Hepatocyte (in vitro differentiated cells): Measurements from ENCODE around the gene XRCC6.

Source experiments
- EZH2phosphoT487 ChIP-seq: fragments of 200-600 bp; sonication (generic); IDR thresholded peaks from one replicate; pipeline ENCODE4 v1.6.1; 2018; ENCODE audit warnings: antibody characterized with exemption, mild to moderate bottlenecking, low read depth, moderate library complexity; ENCODE audit not compliant: unreplicated experiment, severe bottlenecking
- TF ChIP-seq, protein P1 (sequence below): fragments of 200-600 bp; sonication (generic); IDR thresholded peaks from 2 replicates; pipeline ENCODE4 v1.5.1; 2016; ENCODE audit warnings: antibody characterized with exemption, mild to moderate bottlenecking; ENCODE audit not compliant: poor library complexity

DNA sequence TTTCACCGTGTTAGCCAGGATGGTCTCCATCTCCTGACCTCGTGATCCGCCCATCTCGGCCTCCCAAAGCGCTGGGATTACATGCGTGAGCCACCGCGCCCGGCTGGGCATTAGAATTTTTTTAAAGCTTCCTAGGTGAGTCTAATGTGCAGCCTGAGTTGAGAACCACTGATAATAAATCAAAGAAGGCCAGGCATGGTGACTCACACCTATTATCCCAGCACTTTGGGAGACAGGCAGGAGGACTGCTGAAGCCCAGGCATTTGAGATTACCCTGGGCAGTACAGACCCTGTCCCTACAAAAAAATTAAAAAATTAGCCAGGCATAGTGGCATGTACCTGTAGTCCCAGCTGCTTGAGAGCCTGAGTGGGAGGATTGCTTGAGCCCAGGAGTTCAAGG, 91.9 kb downstream of the XRCC6 start:
- TF ChIP-seq, protein P1, sequence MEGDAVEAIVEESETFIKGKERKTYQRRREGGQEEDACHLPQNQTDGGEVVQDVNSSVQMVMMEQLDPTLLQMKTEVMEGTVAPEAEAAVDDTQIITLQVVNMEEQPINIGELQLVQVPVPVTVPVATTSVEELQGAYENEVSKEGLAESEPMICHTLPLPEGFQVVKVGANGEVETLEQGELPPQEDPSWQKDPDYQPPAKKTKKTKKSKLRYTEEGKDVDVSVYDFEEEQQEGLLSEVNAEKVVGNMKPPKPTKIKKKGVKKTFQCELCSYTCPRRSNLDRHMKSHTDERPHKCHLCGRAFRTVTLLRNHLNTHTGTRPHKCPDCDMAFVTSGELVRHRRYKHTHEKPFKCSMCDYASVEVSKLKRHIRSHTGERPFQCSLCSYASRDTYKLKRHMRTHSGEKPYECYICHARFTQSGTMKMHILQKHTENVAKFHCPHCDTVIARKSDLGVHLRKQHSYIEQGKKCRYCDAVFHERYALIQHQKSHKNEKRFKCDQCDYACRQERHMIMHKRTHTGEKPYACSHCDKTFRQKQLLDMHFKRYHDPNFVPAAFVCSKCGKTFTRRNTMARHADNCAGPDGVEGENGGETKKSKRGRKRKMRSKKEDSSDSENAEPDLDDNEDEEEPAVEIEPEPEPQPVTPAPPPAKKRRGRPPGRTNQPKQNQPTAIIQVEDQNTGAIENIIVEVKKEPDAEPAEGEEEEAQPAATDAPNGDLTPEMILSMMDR, result no peak
- TF ChIP-seq EZH2phosphoT487, result no peak
